Stimulated activated CD8-positive, alpha-beta memory T cell treated with anti-CD3 and anti-CD28 coated beads, Interleukin-4, amount 100 ng/mL, for 1 hour (primary cell): Measurements from ENCODE around the gene RASD2.

ENCODE experiments used
- DNase-seq, 2 donors: peaks; one replicate each; pipeline ENCODE4 v3.0.0-alpha.2; 2020; ENCODE audit warnings: low read depth in 2 of 2, low spot score in 1 of 2

The RASD2 gene

GRCh38 chr22:35580351-35581022, 39.9 kb downstream of the RASD2 start:
- DNase-seq, result no peak

- DNase-seq, result no peak
These were observed 40.4 kb downstream of the RASD2 start for GRCh38 chr22:35581023-35581413.

- no peak for DNase-seq
These were observed 41.7 kb downstream of the RASD2 start for GRCh38 chr22:35582218-35582860.

- DNase-seq, result peak; percentile 21 to 33
These were observed 42.4 kb downstream of the RASD2 start for GRCh38 chr22:35582861-35583670.

- no peak for DNase-seq
These were observed 46.1 kb downstream of the RASD2 start for GRCh38 chr22:35586771-35587170.

GRCh38 chr22:35587447-35587870, 46.8 kb downstream of the RASD2 start:
- DNase-seq, result no peak

- no peak for DNase-seq
These were observed 47.3 kb downstream of the RASD2 start for GRCh38 chr22:35587896-35588295.

GRCh38 chr22:35589071-35589755, 48.6 kb downstream of the RASD2 start:
- no peak for DNase-seq

GRCh38 chr22:35589756-35590093, 49.1 kb downstream of the RASD2 start:
- DNase-seq, result no peak

GRCh38 chr22:35590634-35591295, 50.1 kb downstream of the RASD2 start:
- no peak for DNase-seq

- no peak for DNase-seq
These were observed 51.2 kb downstream of the RASD2 start for GRCh38 chr22:35591714-35592417.

GRCh38 chr22:35592418-35592967, 51.9 kb downstream of the RASD2 start:
- DNase-seq, result no peak

- no peak for DNase-seq
These were observed 52.6 kb downstream of the RASD2 start for GRCh38 chr22:35593071-35593890.

GRCh38 chr22:35593891-35594470, 53.4 kb downstream of the RASD2 start:
- DNase-seq, result no peak

GRCh38 chr22:35594686-35595085, 54.1 kb downstream of the RASD2 start:
- DNase-seq, result no peak

GRCh38 chr22:35596821-35597220, 56.2 kb downstream of the RASD2 start:
- no peak for DNase-seq

- DNase-seq, result no peak
These were observed 57.2 kb downstream of the RASD2 start for GRCh38 chr22:35597692-35598395.

GRCh38 chr22:35598396-35598710, 57.7 kb downstream of the RASD2 start:
- no peak for DNase-seq

- no peak for DNase-seq
These were observed 58.7 kb downstream of the RASD2 start for GRCh38 chr22:35599364-35599763.
